ENCODE results near the gene MED4. TPM values are rescaled to one million over a fixed set of nuclear protein-coding genes. Genes with fewer than 3 reads are reported as not detected.

The MED4 gene
- 10 to 100 TPM; 32.8 to 36.8 (median 34.5) TPM for total RNA-seq

- no peaks in the 10 kb centered on the region for H3K27me3 ChIP-seq
- intact Hi-C loops (cut with DNase I), result loop anchor here (10.0 kb wide), 1 partner anchor 210 kb away; the partner anchor contains the start of gene RB1
- no peaks in the 10 kb centered on the region for H3K9me3 ChIP-seq
- H3K36me3 ChIP-seq, result no peaks in the 10 kb centered on the region
- H3K4me3 ChIP-seq (replicated peaks in 1 of 3), result peak within 1 kb of the TSS; percentile 81 to 95 (median 90)
- H3K4me1 ChIP-seq, result peaks cover 10 to 15% of the 10 kb centered on the region in 2 donors
- peak within 1 kb of the TSS; percentile 30 to 85 (median 61) for H3K27ac ChIP-seq
- 11 to 21% methylated on average over 28 to 42 of the region's 54 CpGs for WGBS, 2 donors
- TF ChIP-seq CTCF (IDR thresholded peaks at IDR 0.05), result peak; percentile 99
- TF ChIP-seq POLR2A (IDR thresholded peaks at IDR 0.05), result peak in 1 of 2 donors; percentile 79
- DNase-seq, result peak; percentile 92 to 96
Observed at GRCh38 chr13:48094781-48095502, at the start of gene MED4. TSS of gene MED4 (minus strand) at chr13:48095104. CDS start at chr13:48095078, 26 bp downstream.

GRCh38 chr13:48144413-48145035 lies 49.6 kb upstream of the MED4 start:
- no peaks in the 10 kb centered on the region for H3K9me3 ChIP-seq
- no peaks in the 10 kb centered on the region for H3K4me1 ChIP-seq
- no peaks in the 10 kb centered on the region for H3K36me3 ChIP-seq
- no peak for TF ChIP-seq POLR2A (IDR thresholded peaks at IDR 0.05)
- no peak for TF ChIP-seq CTCF (IDR thresholded peaks at IDR 0.05)
- H3K4me3 ChIP-seq (replicated peaks in 1 of 3), result no peak overlapping the region
- DNase-seq, result no peak
- intact Hi-C loops (cut with DNase I), result no loop called here
- no peak overlapping the region for H3K27ac ChIP-seq
- H3K27me3 ChIP-seq, result no peaks in the 10 kb centered on the region
- WGBS, 2 donors, result 79 to 84% methylated on average over 7 of the region's 7 CpGs

- Histone ChIP-seq H3K4me3 (replicated peaks in 1 of 3) (no peak overlapping the region), H3K4me1 (no peaks in the 10 kb centered on the region), H3K9me3 (no peaks in the 10 kb centered on the region), H3K36me3 (no peaks in the 10 kb centered on the region), H3K27ac (no peak overlapping the region), H3K27me3 (no peaks in the 10 kb centered on the region)
- WGBS, 2 donors, result 74 to 91% methylated on average over 3 of the region's 3 CpGs
- intact Hi-C loops (cut with DNase I), result no loop called here
- TF ChIP-seq POLR2A (IDR thresholded peaks at IDR 0.05), result no peak
- TF ChIP-seq CTCF (IDR thresholded peaks at IDR 0.05), result no peak
- DNase-seq, result no peak
Observed at GRCh38 chr13:48142436-48142835, 47.5 kb upstream of the MED4 start.

DNA sequence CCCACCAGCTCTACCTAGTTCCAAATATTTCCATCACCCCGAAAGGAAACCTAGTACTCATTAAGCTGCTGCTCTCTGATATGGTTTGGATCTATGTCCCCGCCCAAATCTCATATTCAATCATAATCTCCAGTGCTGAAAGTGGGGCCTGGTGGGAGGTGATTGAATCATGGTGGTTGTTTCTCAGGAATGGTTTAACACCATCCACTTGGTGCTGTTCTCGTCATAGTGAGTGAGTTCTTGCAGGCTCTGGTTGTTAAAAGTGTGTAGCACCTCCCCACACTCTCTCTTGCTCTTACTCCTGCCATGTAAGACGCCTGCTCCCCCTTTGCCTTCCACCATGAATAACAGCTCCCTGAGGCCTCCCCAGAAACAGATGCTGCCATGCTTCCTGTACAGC lies 43.4 kb upstream of the MED4 start:
- Histone ChIP-seq H3K27ac (no peak overlapping the region), H3K4me1 (no peaks in the 10 kb centered on the region), H3K36me3 (no peaks in the 10 kb centered on the region), H3K4me3 (replicated peaks in 1 of 3) (no peak overlapping the region), H3K9me3 (no peaks in the 10 kb centered on the region), H3K27me3 (no peaks in the 10 kb centered on the region)
- DNase-seq, result no peak
- intact Hi-C loops (cut with DNase I), result no loop called here
- TF ChIP-seq CTCF (IDR thresholded peaks at IDR 0.05) (no peak), POLR2A (IDR thresholded peaks at IDR 0.05) (no peak)
- WGBS, 2 donors, result 93 to 94% methylated on average over 4 of the region's 4 CpGs

GRCh38 chr13:48132961-48133360 lies 38.1 kb upstream of the MED4 start:
- H3K36me3 ChIP-seq, result no peaks in the 10 kb centered on the region
- no peak for TF ChIP-seq POLR2A (IDR thresholded peaks at IDR 0.05)
- TF ChIP-seq CTCF (IDR thresholded peaks at IDR 0.05), result no peak
- 74 to 81% methylated on average over 3 of the region's 3 CpGs for WGBS, 2 donors

More at GRCh38 chr13:48132961-48133360, 38.1 kb upstream of the MED4 start:
- no peaks in the 10 kb centered on the region for H3K27me3 ChIP-seq
- DNase-seq, result no peak
- H3K9me3 ChIP-seq, result no peaks in the 10 kb centered on the region
- H3K4me3 ChIP-seq (replicated peaks in 1 of 3), result no peak overlapping the region
- no peak overlapping the region for H3K27ac ChIP-seq
- intact Hi-C loops (cut with DNase I), result no loop called here
- H3K4me1 ChIP-seq, result no peaks in the 10 kb centered on the region

Data from thyroid gland (tissue), 4 donors.